CD14-positive monocyte (primary cell): ENCODE results near the gene SYNE1. TPM values are rescaled to one million over a fixed set of nuclear protein-coding genes. Genes with fewer than 3 reads are reported as not detected.
A peak's percentile ranks its signal among the peaks of the same experiment; 100 is the strongest.

Experiments
- DNase-seq, 3 donors: peaks; one replicate each; pipeline ENCODE4 v3.0.0-alpha.2; 2011 to 2022
- H2AFZ ChIP-seq: 2 replicates; pipeline ENCODE4 v1.6.0; 2012; ENCODE audit warnings: mild to moderate bottlenecking, low read depth, low read length, inconsistent platforms; ENCODE audit not compliant: insufficient read depth, poor library complexity, severe bottlenecking
- H3K27ac ChIP-seq, 2 donors: 1 replicate in 1 of 2; 2 replicates in 1 of 2; pipeline ENCODE4 v1.5.1; 2012 to 2013; ENCODE audit warnings: low read length in 2 of 2, control low read depth in 1 of 2, inconsistent platforms in 1 of 2, low read depth in 1 of 2, mild to moderate bottlenecking in 1 of 2
- H3K27me3 ChIP-seq, 2 donors: one replicate each; pipeline versions ENCODE4 v1.6.0 to v1.6.1; 2011 to 2013; ENCODE audit warnings: low read length in 2 of 2; ENCODE audit not compliant: control insufficient read depth in 2 of 2, insufficient read depth in 2 of 2
- H3K36me3 ChIP-seq, 2 donors: replicated peaks in 1 of 2; 1 replicate in 1 of 2; 2 replicates in 1 of 2; pipeline versions ENCODE4 v1.5.1 to v1.6.1; 2012 to 2013; ENCODE audit warnings: low read length in 2 of 2, control low read depth in 1 of 2, inconsistent platforms in 1 of 2, mild to moderate bottlenecking in 1 of 2; ENCODE audit not compliant: insufficient read depth in 2 of 2, control insufficient read depth in 1 of 2
- H3K4me1 ChIP-seq, 2 donors: 1 replicate in 1 of 2; 2 replicates in 1 of 2; pipeline versions ENCODE4 v1.5.1 to v1.6.1; 2012 to 2013; ENCODE audit warnings: low read length in 2 of 2, control low read depth in 1 of 2, inconsistent platforms in 1 of 2, mild to moderate bottlenecking in 1 of 2, moderate library complexity in 1 of 2; ENCODE audit not compliant: insufficient read depth in 2 of 2, control insufficient read depth in 1 of 2
- H3K4me2 ChIP-seq: replicated peaks from 2 replicates; pipeline ENCODE3; 2012; ENCODE audit warnings: low read length, moderate library complexity, mild to moderate bottlenecking; ENCODE audit not compliant: poor library complexity, severe bottlenecking; ENCODE audit errors: extremely low read depth
- H3K4me3 ChIP-seq, 3 experiments: fragments of 200-600 bp in 1 of 3; sonication (generic) in 1 of 3; replicated peaks in 1 of 3; 1 replicate in 2 of 3; 2 replicates in 1 of 3; pipeline ENCODE4 v1.5.1; 2011 to 2013; ENCODE audit warnings: low read length in 3 of 3, mild to moderate bottlenecking in 3 of 3, control low read depth in 2 of 3, low read depth in 2 of 3, inconsistent platforms in 1 of 3, moderate library complexity in 1 of 3
- H3K79me2 ChIP-seq: 2 replicates; pipeline ENCODE4 v1.6.0; 2012; ENCODE audit warnings: mild to moderate bottlenecking, control low read depth, inconsistent platforms, low read length, moderate library complexity; ENCODE audit not compliant: insufficient read depth
- H3K9ac ChIP-seq: 2 replicates; pipeline ENCODE4 v1.6.0; 2017; ENCODE audit warnings: low read length, mild to moderate bottlenecking; ENCODE audit not compliant: insufficient read depth, poor library complexity, severe bottlenecking
- H3K9me3 ChIP-seq, 2 donors: replicated peaks in 1 of 2; 1 replicate in 1 of 2; 2 replicates in 1 of 2; pipeline versions ENCODE4 v1.5.1 to v1.6.1; 2012 to 2013; ENCODE audit warnings: low read length in 2 of 2, control low read depth in 1 of 2; ENCODE audit not compliant: control insufficient read depth in 1 of 2, insufficient read depth in 1 of 2
- H4K20me1 ChIP-seq: 2 replicates; pipeline ENCODE4 v1.6.0; 2012; ENCODE audit warnings: mild to moderate bottlenecking, low read length, control low read depth, moderate library complexity; ENCODE audit not compliant: insufficient read depth
- H3K27ac Mint-ChIP-seq, 7 donors: one replicate each; pipeline ENCODE4 v1.8.0; 2020; ENCODE audit warnings: mild to moderate bottlenecking in 7 of 7, mixed read lengths in 7 of 7, moderate library complexity in 6 of 7, inconsistent platforms in 2 of 7
- H3K27me3 Mint-ChIP-seq, 3 donors: one replicate each; pipeline ENCODE4 v1.8.0; 2021 to 2022; ENCODE audit warnings: low read depth in 3 of 3, mild to moderate bottlenecking in 3 of 3, mixed read lengths in 3 of 3, moderate library complexity in 3 of 3, inconsistent platforms in 1 of 3
- H3K36me3 Mint-ChIP-seq, 2 donors: one replicate each; pipeline ENCODE4 v1.8.0; 2020; ENCODE audit warnings: mixed read lengths in 2 of 2, inconsistent platforms in 1 of 2, mild to moderate bottlenecking in 1 of 2
- H3K4me1 Mint-ChIP-seq: one replicate; pipeline ENCODE4 v1.8.0; 2020; ENCODE audit warnings: mild to moderate bottlenecking, mixed read lengths
- H3K4me3 Mint-ChIP-seq, 2 donors: one replicate each; pipeline ENCODE4 v1.8.0; 2020; ENCODE audit warnings: mild to moderate bottlenecking in 2 of 2, mixed read lengths in 2 of 2, moderate library complexity in 1 of 2
- H3K9me3 Mint-ChIP-seq, 7 donors: one replicate each; pipeline ENCODE4 v1.8.0; 2020 to 2022; ENCODE audit warnings: mixed read lengths in 7 of 7, mild to moderate bottlenecking in 6 of 7, moderate library complexity in 6 of 7, inconsistent platforms in 2 of 7
- CTCF ChIP-seq: fragments of 200-600 bp; IDR thresholded peaks from one replicate; pipeline ENCODE4 v1.8.0; 2022; ENCODE audit warnings: antibody characterized with exemption, mild to moderate bottlenecking
- WGBS: methylation state at CpG from one replicate; pipeline ENCODE4 v1.1.5; 2013; ENCODE audit warnings: missing lambda C conversion rate; ENCODE audit not compliant: insufficient coverage; 5-methylcytosine and 5-hydroxymethylcytosine counted together
- intact Hi-C, 2 donors: fragments of 100-400 bp; cut with micrococcal nuclease; formaldehyde crosslinking; loops; one replicate each; pipeline versions ENCODE4 v1.15.0 to v1.15.1; 2023
- polyA plus RNA-seq, 3 donors: library from polyadenylated mRNA; depleted of rRNA in 1 of 3; unstranded in 2 of 3; stranded (reverse) in 1 of 3; fragments of 300-500 nt in 2 of 3; fragments of >200 nt in 1 of 3; fragmentation: Illumina TruSeq in 2 of 3; gene quantifications; 1 replicate in 2 of 3; 2 replicates in 1 of 3; pipeline ENCODE4 v1.2.3, GENCODE V29; 2012 to 2021

Gene SYNE1
- polyA plus RNA-seq, 3 donors, result 3.7 to 24.5 (median 8.1) TPM

GRCh38 chr6:152099446-152100182 lies 537.5 kb downstream of the SYNE1 start:
- H3K36me3 Mint-ChIP-seq, result no peaks in the 10 kb centered on the region
- H3K4me2 ChIP-seq, result peak overlapping the region; percentile 22
- no peak for TF ChIP-seq CTCF

GRCh38 chr6:152098683-152099082 lies 538.5 kb downstream of the SYNE1 start:
- H3K27me3 Mint-ChIP-seq, result peaks cover 0 to 2% (median 0%) of the 10 kb centered on the region in 3 donors
- no peaks in the 10 kb centered on the region for H3K36me3 ChIP-seq
- no peak overlapping the region for H2AFZ ChIP-seq
- no peak overlapping the region for H3K9ac ChIP-seq
- H3K4me3 ChIP-seq, result no peak overlapping the region
- H4K20me1 ChIP-seq, result no peaks in the 10 kb centered on the region
- WGBS, result 95% methylated on average over 13 of the region's 14 CpGs
- H3K27ac Mint-ChIP-seq, result peak overlapping the region in 2 of 7 donors; percentile 21 to 43
- H3K36me3 Mint-ChIP-seq, result no peaks in the 10 kb centered on the region
- H3K27me3 ChIP-seq, result no peaks in the 10 kb centered on the region
- H3K4me2 ChIP-seq, result no peak overlapping the region
- no peaks in the 10 kb centered on the region for H3K79me2 ChIP-seq
- TF ChIP-seq CTCF, result no peak
- DNase-seq, result no peak
- H3K9me3 ChIP-seq, result no peaks in the 10 kb centered on the region
- intact Hi-C loops, result no loop called here
- H3K27ac ChIP-seq, result no peak overlapping the region
- peaks cover 0 to 5% (median 0%) of the 10 kb centered on the region in 7 donors for H3K9me3 Mint-ChIP-seq
- no peak overlapping the region for H3K4me3 Mint-ChIP-seq
- H3K4me1 Mint-ChIP-seq, result peaks cover 27% of the 10 kb centered on the region
- H3K4me1 ChIP-seq, result peaks cover 27 to 35% of the 10 kb centered on the region in 2 donors

More at GRCh38 chr6:152099446-152100182, 537.5 kb downstream of the SYNE1 start:
- Histone ChIP-seq H4K20me1 (no peaks in the 10 kb centered on the region), H3K27me3 (no peaks in the 10 kb centered on the region), H3K9ac (peak overlapping the region; percentile 50), H3K4me1 (peaks cover 24 to 31% of the 10 kb centered on the region in 2 donors), H3K27ac (peak overlapping the region; percentile 55 to 77), H3K79me2 (no peaks in the 10 kb centered on the region), H3K9me3 (no peaks in the 10 kb centered on the region), H3K4me3 (peak overlapping the region in 1 of 3 experiments; percentile 8), H3K36me3 (no peaks in the 10 kb centered on the region), H2AFZ (peak overlapping the region; percentile 12)
- Mint-ChIP-seq H3K9me3 (peaks cover 0 to 5% (median 0%) of the 10 kb centered on the region in 7 donors), H3K27ac (peak overlapping the region; percentile 25 to 93 (median 74)), H3K4me1 (peaks cover 22% of the 10 kb centered on the region), H3K27me3 (peaks cover 0 to 2% (median 0%) of the 10 kb centered on the region in 3 donors), H3K4me3 (peak overlapping the region in 1 of 2 donors; percentile 56)
- DNase-seq, result no peak
- intact Hi-C loops, result no loop called here
- 100% methylated on average over 3 of the region's 4 CpGs for WGBS
